Measurements from ENCODE around the gene KLF5. TPM values are rescaled to one million over a fixed set of nuclear protein-coding genes. Genes with fewer than 3 reads are reported as not detected.

The KLF5 gene
- total RNA-seq, 1 donor from 2014 or later: 0.84 TPM

- Histone ChIP-seq H3K79me2 (ENCODE audit: low read depth) (no peaks in the 10 kb centered on the region), H2AFZ (replicated peaks) (peak overlapping the region; percentile 63), H3K9me3 (ENCODE audit: low read depth) (no peaks in the 10 kb centered on the region), H3F3A (ENCODE audit: low read depth) (no peaks in the 10 kb centered on the region), H4K20me1 (ENCODE audit: low read depth) (no peaks in the 10 kb centered on the region), H3K4me3 (peak overlapping the region; percentile 12), H3K27ac (no peak overlapping the region), H3K4me2 (peak overlapping the region; percentile 58), H3K36me3 (no peaks in the 10 kb centered on the region), H3K4me1 (no peaks in the 10 kb centered on the region), H3K27me3 (peaks cover 19% of the 10 kb centered on the region), H3K9ac (no peak overlapping the region)
- H3K27ac Mint-ChIP-seq: no peak overlapping the region
- DNase-seq (ENCODE audit: low spot score): peak; percentile 23
- TF ChIP-seq EZH2phosphoT487 (IDR thresholded peaks at IDR 0.05): no peak
- TF ChIP-seq CTCF (IDR thresholded peaks at IDR 0.05): no peak
- TF ChIP-seq EZH2 (IDR thresholded peaks at IDR 0.05): no peak
- H3K9me3 Mint-ChIP-seq: peaks cover 5% of the 10 kb centered on the region
- H3K4me1 Mint-ChIP-seq: peaks cover 17% of the 10 kb centered on the region
- no peaks in the 10 kb centered on the region for H3K27me3 Mint-ChIP-seq (ENCODE audit: insufficient read depth, low read depth)
- H3K4me3 Mint-ChIP-seq: no peak overlapping the region
- no peaks in the 10 kb centered on the region for H3K36me3 Mint-ChIP-seq
Measured at GRCh38 chr13:73075546-73075945, 16.7 kb downstream of the KLF5 start.

- peaks cover 17% of the 10 kb centered on the region for H3K4me1 Mint-ChIP-seq
- no peak for DNase-seq (ENCODE audit: low spot score)
Measured at GRCh38 chr13:73075954-73076353, 17.1 kb downstream of the KLF5 start.

GRCh38 chr13:73077865-73078264, 19.1 kb downstream of the KLF5 start:
- Histone ChIP-seq H3K9me3 (ENCODE audit: low read depth) (no peaks in the 10 kb centered on the region), H3K4me1 (no peaks in the 10 kb centered on the region), H4K20me1 (ENCODE audit: low read depth) (no peaks in the 10 kb centered on the region), H3K4me2 (no peak overlapping the region), H3K79me2 (ENCODE audit: low read depth) (no peaks in the 10 kb centered on the region), H3K9ac (no peak overlapping the region), H3K36me3 (no peaks in the 10 kb centered on the region), H3F3A (ENCODE audit: low read depth) (no peaks in the 10 kb centered on the region), H3K4me3 (no peak overlapping the region), H3K27me3 (peaks cover 19% of the 10 kb centered on the region), H3K27ac (no peak overlapping the region), H2AFZ (replicated peaks) (no peak overlapping the region)
- Mint-ChIP-seq H3K27ac (no peak overlapping the region), H3K4me3 (no peak overlapping the region), H3K9me3 (peaks cover 5% of the 10 kb centered on the region), H3K4me1 (peaks cover 7% of the 10 kb centered on the region), H3K36me3 (no peaks in the 10 kb centered on the region), H3K27me3 (ENCODE audit: insufficient read depth, low read depth) (no peaks in the 10 kb centered on the region)
- TF ChIP-seq EZH2 (IDR thresholded peaks at IDR 0.05) (no peak), EZH2phosphoT487 (IDR thresholded peaks at IDR 0.05) (no peak), CTCF (IDR thresholded peaks at IDR 0.05) (no peak)
- no peak for DNase-seq (ENCODE audit: low spot score)

More at GRCh38 chr13:73075954-73076353, 17.1 kb downstream of the KLF5 start:
- Histone ChIP-seq H2AFZ (replicated peaks) (peak overlapping the region; percentile 63), H3K79me2 (ENCODE audit: low read depth) (no peaks in the 10 kb centered on the region), H3K9me3 (ENCODE audit: low read depth) (no peaks in the 10 kb centered on the region), H3K27me3 (peaks cover 19% of the 10 kb centered on the region), H3K4me1 (no peaks in the 10 kb centered on the region), H3K27ac (no peak overlapping the region), H3F3A (ENCODE audit: low read depth) (no peaks in the 10 kb centered on the region), H3K4me2 (peak overlapping the region; percentile 58), H3K36me3 (no peaks in the 10 kb centered on the region), H3K9ac (no peak overlapping the region), H4K20me1 (ENCODE audit: low read depth) (no peaks in the 10 kb centered on the region), H3K4me3 (peak overlapping the region; percentile 12)
- Mint-ChIP-seq H3K27ac (no peak overlapping the region), H3K4me3 (no peak overlapping the region), H3K36me3 (no peaks in the 10 kb centered on the region), H3K9me3 (peaks cover 5% of the 10 kb centered on the region), H3K27me3 (ENCODE audit: insufficient read depth, low read depth) (no peaks in the 10 kb centered on the region)
- no peak for TF ChIP-seq EZH2 (IDR thresholded peaks at IDR 0.05)
- no peak for TF ChIP-seq CTCF (IDR thresholded peaks at IDR 0.05)
- no peak for TF ChIP-seq EZH2phosphoT487 (IDR thresholded peaks at IDR 0.05)
